K562 (cell line): ENCODE results near the gene SPEM3. TPM values are rescaled to one million over a fixed set of nuclear protein-coding genes. Genes with fewer than 3 reads are reported as not detected.
A peak's percentile ranks its signal among the peaks of the same experiment; 100 is the strongest.

ENCODE experiments used
- ARHGAP35 ChIP-seq: fragments of 450-650 bp; IDR thresholded peaks from 2 replicates; pipeline ENCODE4 v1.6.1; 2018; ENCODE audit not compliant: partially characterized antibody
- BRCA1 ChIP-seq, 2 experiments: fragments of 450-650 bp in 1 of 2; sonication (generic) in 1 of 2; formaldehyde crosslinking in 1 of 2; IDR thresholded peaks; 2 replicates each; pipeline versions ENCODE4 v1.5.0 to v1.6.1; 2017 to 2020; ENCODE audit warnings: mild to moderate bottlenecking in 1 of 2, missing genetic modification reagents in 1 of 2
- FUS ChIP-seq: fragments of 200-400 bp; formaldehyde crosslinking; optimal IDR thresholded peaks from 2 replicates; pipeline ENCODE3; 2017; ENCODE audit warnings: low read depth, low read length
- KDM1A ChIP-seq, 2 experiments: fragments of 450-650 bp; IDR thresholded peaks; 2 replicates each; pipeline ENCODE4 v1.6.1; 2016; ENCODE audit warnings: mild to moderate bottlenecking in 2 of 2
- MAZ ChIP-seq, 2 experiments: fragments of 450-650 bp in 1 of 2; sonication (generic) in 1 of 2; formaldehyde crosslinking; IDR thresholded peaks in 1 of 2; conservative IDR thresholded peaks in 1 of 2; 2 replicates each; pipeline versions ENCODE4 v1.4.0 to v1.5.0; 2020; ENCODE audit warnings: mild to moderate bottlenecking in 1 of 2, missing genetic modification reagents in 1 of 2
- MCM3 ChIP-seq: fragments of 450-650 bp; IDR thresholded peaks from 2 replicates; pipeline ENCODE4 v1.6.1; 2016
- NFIC ChIP-seq: fragments of 450-650 bp; IDR thresholded peaks from 2 replicates; pipeline ENCODE4 v1.6.1; 2017; ENCODE audit warnings: mild to moderate bottlenecking, inconsistent platforms
- POU5F1 ChIP-seq: fragments of 150-350 bp; IDR thresholded peaks from 2 replicates; pipeline ENCODE4 v1.6.1; 2014; ENCODE audit warnings: borderline replicate concordance, low read length, low read depth, mild to moderate bottlenecking; ENCODE audit not compliant: partially characterized antibody
- SMAD2 ChIP-seq: fragments of 150-350 bp; IDR thresholded peaks from 2 replicates; pipeline ENCODE4 v1.6.1; 2014; ENCODE audit warnings: low read depth, mild to moderate bottlenecking, low read length
- SP1 ChIP-seq: sonication (generic); formaldehyde crosslinking; IDR thresholded peaks from 2 replicates; pipeline ENCODE4 v1.8.1; 2022; ENCODE audit warnings: mild to moderate bottlenecking, missing genetic modification reagents
- TRIM28 ChIP-seq: fragments of 450-650 bp; IDR thresholded peaks from 2 replicates; pipeline ENCODE4 v1.6.1; 2017
- ZBTB7A ChIP-seq: IDR thresholded peaks from 2 replicates; pipeline ENCODE4 v1.6.1; 2011; ENCODE audit warnings: low read depth, mild to moderate bottlenecking, low read length, moderate library complexity, borderline replicate concordance; ENCODE audit not compliant: control insufficient read depth
- ZNF146 ChIP-seq: IDR thresholded peaks from one replicate; pipeline ENCODE4 v1.6.1; 2018; ENCODE audit warnings: missing compliant biosample characterization; ENCODE audit not compliant: unreplicated experiment
- ZNF431 ChIP-seq: sonication (generic); formaldehyde crosslinking; IDR thresholded peaks from 2 replicates; pipeline ENCODE4 v1.8.0; 2022; ENCODE audit warnings: mild to moderate bottlenecking, missing genetic modification reagents
- polyA plus RNA-seq, 8 experiments: library from polyadenylated mRNA; depleted of rRNA in 4 of 8; stranded (reverse) in 5 of 8; unstranded in 3 of 8; fragments of >200 nt; fragmentation: Nextera tagmentation in 2 of 8; fragmentation: Illumina TruSeq in 1 of 8; extraction: Ambion mirVana in 2 of 8; extraction: Trizol in 1 of 8; gene quantifications; 2 replicates each; pipeline versions ENCODE4 v1.2.1 to v1.2.3, GENCODE V29; 2011 to 2014; ENCODE audit warnings: inconsistent platforms in 1 of 8, missing spikeins in 1 of 8
- total RNA-seq, 7 experiments: library from RNA; depleted of rRNA in 6 of 7; stranded (reverse); fragments of >200 nt in 6 of 7; fragmentation: Illumina TruSeq in 2 of 7; extraction: Trizol in 2 of 7; gene quantifications; 2 replicates each; pipeline versions ENCODE4 v1.2.1 to v1.2.3, GENCODE V29; 2011 to 2021; ENCODE audit warnings: low replicate concordance in 1 of 7
- TF ChIP-seq, protein P1 (sequence below): fragments of 450-650 bp; IDR thresholded peaks from 2 replicates; pipeline ENCODE4 v1.6.1; 2016; ENCODE audit warnings: mild to moderate bottlenecking
- TF ChIP-seq, protein P2 (sequence below): sonication (generic); formaldehyde crosslinking; IDR thresholded peaks from 2 replicates; pipeline ENCODE4 v1.8.0; 2023; ENCODE audit warnings: missing genetic modification reagents, mild to moderate bottlenecking, borderline replicate concordance
- TF ChIP-seq, protein P3 (sequence below): fragments of 250-450 bp; sonication (Bioruptor Pico); IDR thresholded peaks from 2 replicates; pipeline ENCODE4 v1.5.0; 2022; ENCODE audit warnings: mild to moderate bottlenecking

Gene SPEM3
- total and polyA plus RNA-seq, 9 of the 15 experiments (the other 6 are each of a cell fraction or from before 2014, with no cell fraction given) = not detected

DNA sequence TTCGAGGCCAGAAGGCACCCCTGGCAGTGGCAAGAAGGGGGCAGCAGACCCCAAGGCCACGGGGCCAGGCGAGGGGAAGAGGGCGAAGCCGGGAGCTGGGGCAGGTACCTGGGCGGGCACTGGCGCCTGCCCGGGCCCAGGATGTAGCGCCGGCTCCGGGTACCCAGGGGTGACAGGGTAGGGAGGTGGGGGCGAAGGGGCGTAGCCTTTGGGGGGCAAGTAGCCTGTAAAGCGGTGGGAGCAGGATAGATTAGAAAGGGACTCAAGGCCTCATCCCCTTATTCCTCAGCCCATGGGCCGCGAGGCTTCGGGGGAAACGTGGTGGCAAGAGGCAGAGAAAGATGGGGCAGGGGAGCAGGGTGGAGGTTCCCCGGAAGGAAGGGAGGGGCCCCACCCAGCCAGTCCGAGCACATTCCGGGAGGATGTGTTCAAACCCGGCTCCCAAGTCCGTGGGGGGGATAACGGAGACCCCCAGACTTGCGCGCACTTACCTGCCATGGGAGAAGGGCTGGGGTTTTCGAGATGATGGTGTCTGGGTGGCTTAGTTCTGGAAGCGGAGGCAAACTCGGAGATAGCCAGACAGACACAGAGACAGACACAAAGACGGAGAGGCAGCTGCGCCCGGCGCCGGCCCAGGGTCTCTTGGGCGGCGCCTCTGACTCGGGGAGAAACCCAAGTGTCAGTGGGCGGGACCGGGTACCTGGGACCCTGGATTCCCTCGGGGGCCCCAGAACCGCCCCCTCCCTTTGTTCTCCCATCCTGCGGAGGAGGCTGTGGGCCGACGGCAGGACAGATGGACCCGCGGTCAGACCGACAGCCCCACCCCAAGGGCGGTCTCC lies 34.8 kb upstream of the SPEM3 start (continued):
- TF ChIP-seq BRCA1 (IDR thresholded peaks at IDR 0.05) (no peak), BRCA1 (CRISPR knock-in tag; IDR thresholded peaks at IDR 0.05) (no peak), FUS (no peak), MCM3 (no peak), ZNF431 (no peak), POU5F1 (no peak), MAZ (CRISPR knock-in tag; conservative IDR thresholded peaks at IDR 0.05 in 1 of 2, IDR thresholded peaks at IDR 0.05 in 1 of 2) (peak in 1 of 2 experiments; percentile 13; a peak in 1 of 4 replicates), KDM1A (IDR thresholded peaks at IDR 0.05) (no peak), SP1 (CRISPR knock-in tag) (no peak), SMAD2 (no peak), NFIC (no peak), ZBTB7A (no peak; the same call in 1 of the 2 replicates), TRIM28 (no peak), ZNF146 (CRISPR knock-in tag) (no peak), ARHGAP35 (no peak)
- TF ChIP-seq, protein P1, sequence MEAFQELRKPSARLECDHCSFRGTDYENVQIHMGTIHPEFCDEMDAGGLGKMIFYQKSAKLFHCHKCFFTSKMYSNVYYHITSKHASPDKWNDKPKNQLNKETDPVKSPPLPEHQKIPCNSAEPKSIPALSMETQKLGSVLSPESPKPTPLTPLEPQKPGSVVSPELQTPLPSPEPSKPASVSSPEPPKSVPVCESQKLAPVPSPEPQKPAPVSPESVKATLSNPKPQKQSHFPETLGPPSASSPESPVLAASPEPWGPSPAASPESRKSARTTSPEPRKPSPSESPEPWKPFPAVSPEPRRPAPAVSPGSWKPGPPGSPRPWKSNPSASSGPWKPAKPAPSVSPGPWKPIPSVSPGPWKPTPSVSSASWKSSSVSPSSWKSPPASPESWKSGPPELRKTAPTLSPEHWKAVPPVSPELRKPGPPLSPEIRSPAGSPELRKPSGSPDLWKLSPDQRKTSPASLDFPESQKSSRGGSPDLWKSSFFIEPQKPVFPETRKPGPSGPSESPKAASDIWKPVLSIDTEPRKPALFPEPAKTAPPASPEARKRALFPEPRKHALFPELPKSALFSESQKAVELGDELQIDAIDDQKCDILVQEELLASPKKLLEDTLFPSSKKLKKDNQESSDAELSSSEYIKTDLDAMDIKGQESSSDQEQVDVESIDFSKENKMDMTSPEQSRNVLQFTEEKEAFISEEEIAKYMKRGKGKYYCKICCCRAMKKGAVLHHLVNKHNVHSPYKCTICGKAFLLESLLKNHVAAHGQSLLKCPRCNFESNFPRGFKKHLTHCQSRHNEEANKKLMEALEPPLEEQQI = no peak
- TF ChIP-seq, protein P2, sequence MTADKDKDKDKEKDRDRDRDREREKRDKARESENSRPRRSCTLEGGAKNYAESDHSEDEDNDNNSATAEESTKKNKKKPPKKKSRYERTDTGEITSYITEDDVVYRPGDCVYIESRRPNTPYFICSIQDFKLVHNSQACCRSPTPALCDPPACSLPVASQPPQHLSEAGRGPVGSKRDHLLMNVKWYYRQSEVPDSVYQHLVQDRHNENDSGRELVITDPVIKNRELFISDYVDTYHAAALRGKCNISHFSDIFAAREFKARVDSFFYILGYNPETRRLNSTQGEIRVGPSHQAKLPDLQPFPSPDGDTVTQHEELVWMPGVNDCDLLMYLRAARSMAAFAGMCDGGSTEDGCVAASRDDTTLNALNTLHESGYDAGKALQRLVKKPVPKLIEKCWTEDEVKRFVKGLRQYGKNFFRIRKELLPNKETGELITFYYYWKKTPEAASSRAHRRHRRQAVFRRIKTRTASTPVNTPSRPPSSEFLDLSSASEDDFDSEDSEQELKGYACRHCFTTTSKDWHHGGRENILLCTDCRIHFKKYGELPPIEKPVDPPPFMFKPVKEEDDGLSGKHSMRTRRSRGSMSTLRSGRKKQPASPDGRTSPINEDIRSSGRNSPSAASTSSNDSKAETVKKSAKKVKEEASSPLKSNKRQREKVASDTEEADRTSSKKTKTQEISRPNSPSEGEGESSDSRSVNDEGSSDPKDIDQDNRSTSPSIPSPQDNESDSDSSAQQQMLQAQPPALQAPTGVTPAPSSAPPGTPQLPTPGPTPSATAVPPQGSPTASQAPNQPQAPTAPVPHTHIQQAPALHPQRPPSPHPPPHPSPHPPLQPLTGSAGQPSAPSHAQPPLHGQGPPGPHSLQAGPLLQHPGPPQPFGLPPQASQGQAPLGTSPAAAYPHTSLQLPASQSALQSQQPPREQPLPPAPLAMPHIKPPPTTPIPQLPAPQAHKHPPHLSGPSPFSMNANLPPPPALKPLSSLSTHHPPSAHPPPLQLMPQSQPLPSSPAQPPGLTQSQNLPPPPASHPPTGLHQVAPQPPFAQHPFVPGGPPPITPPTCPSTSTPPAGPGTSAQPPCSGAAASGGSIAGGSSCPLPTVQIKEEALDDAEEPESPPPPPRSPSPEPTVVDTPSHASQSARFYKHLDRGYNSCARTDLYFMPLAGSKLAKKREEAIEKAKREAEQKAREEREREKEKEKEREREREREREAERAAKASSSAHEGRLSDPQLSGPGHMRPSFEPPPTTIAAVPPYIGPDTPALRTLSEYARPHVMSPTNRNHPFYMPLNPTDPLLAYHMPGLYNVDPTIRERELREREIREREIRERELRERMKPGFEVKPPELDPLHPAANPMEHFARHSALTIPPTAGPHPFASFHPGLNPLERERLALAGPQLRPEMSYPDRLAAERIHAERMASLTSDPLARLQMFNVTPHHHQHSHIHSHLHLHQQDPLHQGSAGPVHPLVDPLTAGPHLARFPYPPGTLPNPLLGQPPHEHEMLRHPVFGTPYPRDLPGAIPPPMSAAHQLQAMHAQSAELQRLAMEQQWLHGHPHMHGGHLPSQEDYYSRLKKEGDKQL = no peak
- TF ChIP-seq, protein P3, sequence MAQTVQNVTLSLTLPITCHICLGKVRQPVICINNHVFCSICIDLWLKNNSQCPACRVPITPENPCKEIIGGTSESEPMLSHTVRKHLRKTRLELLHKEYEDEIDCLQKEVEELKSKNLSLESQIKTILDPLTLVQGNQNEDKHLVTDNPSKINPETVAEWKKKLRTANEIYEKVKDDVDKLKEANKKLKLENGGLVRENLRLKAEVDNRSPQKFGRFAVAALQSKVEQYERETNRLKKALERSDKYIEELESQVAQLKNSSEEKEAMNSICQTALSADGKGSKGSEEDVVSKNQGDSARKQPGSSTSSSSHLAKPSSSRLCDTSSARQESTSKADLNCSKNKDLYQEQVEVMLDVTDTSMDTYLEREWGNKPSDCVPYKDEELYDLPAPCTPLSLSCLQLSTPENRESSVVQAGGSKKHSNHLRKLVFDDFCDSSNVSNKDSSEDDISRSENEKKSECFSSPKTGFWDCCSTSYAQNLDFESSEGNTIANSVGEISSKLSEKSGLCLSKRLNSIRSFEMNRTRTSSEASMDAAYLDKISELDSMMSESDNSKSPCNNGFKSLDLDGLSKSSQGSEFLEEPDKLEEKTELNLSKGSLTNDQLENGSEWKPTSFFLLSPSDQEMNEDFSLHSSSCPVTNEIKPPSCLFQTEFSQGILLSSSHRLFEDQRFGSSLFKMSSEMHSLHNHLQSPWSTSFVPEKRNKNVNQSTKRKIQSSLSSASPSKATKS (CRISPR knock-in tag) = no peak
